ENCODE results near the gene JARID2.

JARID2 gene

DNA sequence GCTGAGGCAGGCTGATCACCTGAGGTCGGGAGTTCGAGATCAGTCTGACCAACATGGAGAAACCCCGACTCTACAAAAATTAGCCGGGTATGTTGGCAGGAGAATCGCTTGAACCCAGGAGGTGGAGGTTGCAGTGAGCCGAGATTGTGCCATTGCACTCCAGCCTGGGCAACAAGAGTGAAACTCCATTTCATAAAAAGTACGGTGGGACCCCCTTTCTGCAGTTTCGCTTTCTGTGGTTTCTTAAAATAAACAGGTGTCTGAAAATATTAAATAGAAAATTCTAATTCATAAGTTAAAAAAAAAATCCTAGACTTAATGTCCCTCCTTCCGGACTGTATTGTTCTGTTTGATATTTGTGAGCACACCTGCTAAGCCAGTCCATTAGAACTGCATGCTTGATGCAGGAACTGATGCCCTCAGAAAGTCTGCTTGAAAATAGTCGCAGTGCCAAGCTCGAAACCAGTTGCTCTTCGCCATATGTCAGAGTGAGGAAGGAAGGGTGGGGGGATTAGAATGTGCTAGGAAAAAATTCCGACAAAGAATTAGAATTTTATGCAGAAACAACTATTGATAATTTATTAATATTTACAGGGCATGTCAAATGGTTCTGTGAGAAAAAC, 85.9 kb downstream of the JARID2 start:
- H3K27me3 Mint-ChIP-seq: no peaks in the 10 kb centered on the region
- peak overlapping the region; percentile 54 for H3K4me3 Mint-ChIP-seq
- H3K27ac Mint-ChIP-seq: peak overlapping the region; percentile 46
- peaks cover 91% of the 10 kb centered on the region for H3K4me1 Mint-ChIP-seq (ENCODE audit: low read depth)
- no peaks in the 10 kb centered on the region for H3K9me3 Mint-ChIP-seq (ENCODE audit: low read depth)
- H3K36me3 Mint-ChIP-seq: no peaks in the 10 kb centered on the region

DNA sequence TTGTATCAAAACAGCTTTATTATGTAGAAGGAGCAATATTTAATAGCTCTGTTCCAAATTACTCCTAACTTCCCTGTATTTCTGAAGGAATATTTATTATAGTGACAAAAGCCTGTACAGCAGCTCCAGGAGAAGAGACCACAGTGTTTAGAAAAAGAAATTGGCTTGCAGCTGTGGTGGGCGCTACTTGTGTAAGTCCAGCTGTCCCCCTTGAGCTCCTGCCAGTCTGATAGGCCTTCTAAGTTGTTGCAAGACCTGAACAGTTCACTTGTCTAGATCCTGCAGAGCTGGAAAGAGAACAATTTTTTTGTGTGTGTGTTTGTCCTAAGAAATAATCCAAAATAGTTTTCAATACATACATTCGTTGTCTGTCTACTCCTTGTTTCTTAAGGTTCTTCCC, 86.6 kb downstream of the JARID2 start:
- Mint-ChIP-seq H3K4me1 (ENCODE audit: low read depth) (peaks cover 91% of the 10 kb centered on the region), H3K4me3 (no peak overlapping the region), H3K27me3 (no peaks in the 10 kb centered on the region), H3K27ac (no peak overlapping the region), H3K9me3 (ENCODE audit: low read depth) (no peaks in the 10 kb centered on the region), H3K36me3 (no peaks in the 10 kb centered on the region)

DNA sequence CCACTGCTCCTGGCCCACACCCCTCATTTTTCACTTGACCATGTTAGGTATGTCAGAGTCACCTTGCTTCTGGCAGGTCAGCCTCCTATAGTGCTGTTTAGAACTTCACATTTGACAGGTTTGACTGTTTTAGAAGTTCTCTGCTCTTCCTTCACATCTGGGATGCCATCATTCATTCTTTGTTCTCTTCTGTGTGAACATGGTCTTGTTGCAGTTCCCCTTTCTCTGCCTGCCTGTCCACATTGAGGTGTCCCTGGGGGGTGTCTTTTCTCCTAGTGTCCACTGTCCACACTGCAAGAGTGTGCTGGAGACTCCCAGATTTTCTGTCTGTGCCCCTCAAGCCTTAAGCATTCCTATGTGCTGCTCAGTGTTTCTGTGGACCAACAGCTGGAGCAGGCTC, 89.5 kb downstream of the JARID2 start:
- Mint-ChIP-seq H3K36me3 (no peaks in the 10 kb centered on the region), H3K27ac (no peak overlapping the region), H3K4me3 (no peak overlapping the region), H3K9me3 (ENCODE audit: low read depth) (no peaks in the 10 kb centered on the region), H3K4me1 (ENCODE audit: low read depth) (peaks cover 84% of the 10 kb centered on the region), H3K27me3 (no peaks in the 10 kb centered on the region)

DNA sequence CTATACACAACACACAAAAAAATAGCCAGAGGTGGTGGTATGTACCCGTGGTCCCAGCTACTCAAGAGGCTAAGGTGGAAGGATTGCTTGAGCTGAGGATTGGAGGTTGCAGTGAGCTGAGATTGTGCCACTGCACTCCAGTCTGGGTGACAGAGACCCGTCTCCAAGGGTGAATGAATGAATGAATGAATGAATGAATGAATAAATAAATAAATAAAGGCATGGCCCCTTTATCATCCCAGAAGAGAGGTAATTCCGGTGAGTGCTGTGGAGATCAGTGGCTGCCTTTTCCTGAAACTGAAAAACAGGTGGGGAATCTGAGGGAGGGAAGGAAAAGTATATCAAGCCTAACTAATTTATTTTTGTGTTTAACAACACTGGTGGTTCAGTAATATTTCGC, 90.0 kb downstream of the JARID2 start:
- Mint-ChIP-seq H3K9me3 (ENCODE audit: low read depth) (no peaks in the 10 kb centered on the region), H3K4me1 (ENCODE audit: low read depth) (peaks cover 84% of the 10 kb centered on the region), H3K36me3 (no peaks in the 10 kb centered on the region), H3K27me3 (no peaks in the 10 kb centered on the region), H3K27ac (no peak overlapping the region), H3K4me3 (no peak overlapping the region)

DNA sequence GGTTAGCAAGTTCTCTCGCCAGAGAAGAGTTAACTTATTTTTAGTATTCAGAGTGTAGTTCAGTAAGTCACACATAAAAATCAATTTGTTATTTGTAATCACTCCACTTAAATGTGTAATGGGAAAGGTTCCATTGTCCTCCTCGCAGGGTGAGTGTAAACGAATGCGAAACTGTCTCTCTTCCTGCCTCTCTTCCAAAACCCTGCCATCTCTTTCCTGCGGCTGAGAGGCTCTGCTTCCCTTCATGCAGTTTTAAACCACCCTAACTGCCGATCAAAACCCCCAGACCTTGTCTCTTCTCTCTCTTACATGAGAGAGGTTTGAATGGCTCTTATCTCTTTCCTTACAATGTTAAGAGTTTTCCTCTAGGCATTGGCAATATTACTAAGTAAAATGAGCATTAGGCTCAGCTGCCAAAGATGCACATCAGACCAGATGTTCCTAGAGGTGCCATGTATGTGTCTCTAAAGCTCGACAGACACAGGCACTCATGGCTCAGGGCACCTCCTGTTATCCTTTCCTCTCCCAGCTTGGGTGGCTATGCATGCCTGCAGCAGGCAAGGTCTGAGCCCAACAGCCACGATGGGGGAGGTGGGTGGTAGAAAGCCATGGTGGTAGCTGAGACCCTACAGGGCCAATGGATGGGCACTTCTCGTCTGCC, 91.2 kb downstream of the JARID2 start:
- Mint-ChIP-seq H3K27ac (peak overlapping the region; percentile 76), H3K27me3 (no peaks in the 10 kb centered on the region), H3K4me1 (ENCODE audit: low read depth) (peaks cover 86% of the 10 kb centered on the region), H3K36me3 (no peaks in the 10 kb centered on the region), H3K9me3 (ENCODE audit: low read depth) (no peaks in the 10 kb centered on the region), H3K4me3 (peak overlapping the region; percentile 3)

DNA sequence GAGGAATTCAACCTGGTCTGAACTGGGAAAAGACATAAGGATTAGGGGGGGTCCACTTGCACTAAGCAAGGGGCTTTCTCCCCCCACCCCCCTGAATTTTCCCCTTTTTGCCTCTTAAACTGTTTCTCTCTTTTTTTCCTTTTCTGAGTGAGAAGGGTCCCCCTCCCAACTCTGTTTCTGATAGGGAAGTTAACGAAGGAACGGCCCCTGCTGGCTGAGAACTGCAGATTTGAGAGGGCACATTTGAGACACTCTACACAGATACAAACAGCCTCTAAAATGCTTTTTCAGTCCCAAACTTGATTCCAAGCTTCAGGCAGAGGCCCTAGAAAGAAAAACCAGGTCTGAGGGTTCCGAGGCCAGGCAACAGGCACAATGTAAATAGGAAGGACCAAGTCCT, 91.7 kb downstream of the JARID2 start:
- peak overlapping the region; percentile 76 for H3K27ac Mint-ChIP-seq
- no peaks in the 10 kb centered on the region for H3K36me3 Mint-ChIP-seq
- H3K27me3 Mint-ChIP-seq: no peaks in the 10 kb centered on the region
- no peaks in the 10 kb centered on the region for H3K9me3 Mint-ChIP-seq (ENCODE audit: low read depth)
- peaks cover 85% of the 10 kb centered on the region for H3K4me1 Mint-ChIP-seq (ENCODE audit: low read depth)
- H3K4me3 Mint-ChIP-seq: no peak overlapping the region

DNA sequence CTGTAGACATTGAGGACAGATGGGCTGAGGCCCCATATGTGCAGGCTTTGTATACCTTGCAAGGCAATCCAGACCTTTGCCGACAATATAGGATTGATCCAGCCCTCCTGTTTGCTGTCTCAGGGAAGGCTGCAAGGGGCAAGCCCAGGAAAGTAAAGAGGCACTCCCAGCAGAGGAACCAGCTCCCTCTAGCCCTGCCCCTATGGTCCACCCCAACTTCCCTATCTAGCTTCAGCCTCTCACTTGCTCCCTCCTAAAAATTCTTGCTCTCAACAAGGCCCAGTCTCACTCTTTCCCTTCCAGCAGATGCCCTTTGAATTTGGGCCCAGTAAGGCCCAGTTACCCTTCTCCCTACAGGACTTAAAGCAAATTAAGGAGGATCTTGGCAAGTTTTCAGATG, 92.6 kb downstream of the JARID2 start:
- Mint-ChIP-seq H3K9me3 (ENCODE audit: low read depth) (no peaks in the 10 kb centered on the region), H3K36me3 (no peaks in the 10 kb centered on the region), H3K4me1 (ENCODE audit: low read depth) (peaks cover 87% of the 10 kb centered on the region), H3K27me3 (no peaks in the 10 kb centered on the region), H3K4me3 (no peak overlapping the region), H3K27ac (peak overlapping the region; percentile 82)

DNA sequence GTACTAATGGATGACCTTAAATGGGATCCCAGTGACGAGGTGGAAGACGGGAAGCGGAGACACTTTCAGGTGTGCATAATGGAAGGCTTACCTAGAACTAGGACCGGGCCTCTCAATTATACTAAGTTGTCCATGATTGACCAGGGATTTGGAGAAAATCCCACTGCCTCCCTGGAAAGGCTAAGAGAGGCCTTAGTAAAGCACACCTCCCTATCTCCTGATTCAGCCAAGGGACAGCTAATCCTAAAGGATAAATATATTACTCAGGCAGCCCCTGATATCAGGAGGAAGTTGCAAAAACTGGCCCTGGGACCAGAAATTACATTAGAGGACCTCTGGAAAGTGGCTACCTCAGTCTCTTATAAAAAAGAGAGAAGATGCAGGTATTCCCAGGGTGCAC, 93.2 kb downstream of the JARID2 start:
- H3K27ac Mint-ChIP-seq: peak overlapping the region; percentile 82
- peaks cover 87% of the 10 kb centered on the region for H3K4me1 Mint-ChIP-seq (ENCODE audit: low read depth)
- no peak overlapping the region for H3K4me3 Mint-ChIP-seq
- no peaks in the 10 kb centered on the region for H3K36me3 Mint-ChIP-seq
- H3K9me3 Mint-ChIP-seq (ENCODE audit: low read depth): no peaks in the 10 kb centered on the region
- H3K27me3 Mint-ChIP-seq: no peaks in the 10 kb centered on the region

DNA sequence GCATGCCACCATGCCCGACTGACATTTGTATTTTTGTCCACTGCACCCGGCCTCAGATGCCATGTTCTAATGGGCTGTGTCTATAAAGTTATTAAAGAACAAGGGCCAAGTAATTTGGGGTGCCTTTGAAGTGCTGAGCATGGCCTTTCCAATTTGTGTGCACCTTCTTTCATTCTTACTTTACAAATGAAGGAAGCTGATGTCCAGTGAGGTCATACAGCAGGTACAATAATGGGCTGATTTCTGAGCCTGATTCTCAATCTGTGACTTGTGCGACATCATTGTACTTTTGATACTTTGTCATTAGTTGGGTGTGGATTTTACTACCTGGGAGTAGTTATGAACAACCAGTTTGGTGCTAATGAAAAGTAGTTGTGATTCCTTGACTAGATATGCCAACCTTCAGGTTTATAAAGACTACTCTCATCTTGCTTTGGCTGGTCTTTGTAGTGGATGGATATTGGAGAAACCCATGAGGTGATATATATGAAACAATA, 94.3 kb downstream of the JARID2 start:
- Mint-ChIP-seq H3K4me1 (ENCODE audit: low read depth) (peaks cover 87% of the 10 kb centered on the region), H3K27me3 (no peaks in the 10 kb centered on the region), H3K36me3 (no peaks in the 10 kb centered on the region), H3K4me3 (peak overlapping the region; percentile 76), H3K27ac (peak overlapping the region; percentile 91), H3K9me3 (ENCODE audit: low read depth) (no peaks in the 10 kb centered on the region)

DNA sequence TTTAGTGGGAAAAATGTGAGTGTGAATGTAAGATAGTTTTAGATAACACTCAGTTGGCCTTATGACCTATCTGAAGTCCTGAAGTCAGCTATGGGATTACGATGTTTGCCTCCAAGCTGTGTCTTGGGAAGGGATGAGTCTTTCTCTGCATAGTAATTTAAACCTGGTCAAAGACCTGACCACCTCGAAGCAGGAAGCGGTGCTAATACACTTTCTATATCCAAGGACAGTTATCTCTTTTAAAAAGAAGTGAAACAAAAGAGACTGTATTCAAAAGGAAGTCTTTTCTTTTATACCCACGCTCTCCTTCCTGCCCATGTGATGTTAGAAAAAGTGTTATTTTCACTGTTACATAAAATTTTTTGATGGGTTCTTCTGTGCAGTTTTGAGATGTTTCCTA, 94.9 kb downstream of the JARID2 start:
- Mint-ChIP-seq H3K27ac (peak overlapping the region; percentile 91), H3K36me3 (no peaks in the 10 kb centered on the region), H3K27me3 (no peaks in the 10 kb centered on the region), H3K9me3 (ENCODE audit: low read depth) (no peaks in the 10 kb centered on the region), H3K4me3 (peak overlapping the region; percentile 76), H3K4me1 (ENCODE audit: low read depth) (peaks cover 87% of the 10 kb centered on the region)

DNA sequence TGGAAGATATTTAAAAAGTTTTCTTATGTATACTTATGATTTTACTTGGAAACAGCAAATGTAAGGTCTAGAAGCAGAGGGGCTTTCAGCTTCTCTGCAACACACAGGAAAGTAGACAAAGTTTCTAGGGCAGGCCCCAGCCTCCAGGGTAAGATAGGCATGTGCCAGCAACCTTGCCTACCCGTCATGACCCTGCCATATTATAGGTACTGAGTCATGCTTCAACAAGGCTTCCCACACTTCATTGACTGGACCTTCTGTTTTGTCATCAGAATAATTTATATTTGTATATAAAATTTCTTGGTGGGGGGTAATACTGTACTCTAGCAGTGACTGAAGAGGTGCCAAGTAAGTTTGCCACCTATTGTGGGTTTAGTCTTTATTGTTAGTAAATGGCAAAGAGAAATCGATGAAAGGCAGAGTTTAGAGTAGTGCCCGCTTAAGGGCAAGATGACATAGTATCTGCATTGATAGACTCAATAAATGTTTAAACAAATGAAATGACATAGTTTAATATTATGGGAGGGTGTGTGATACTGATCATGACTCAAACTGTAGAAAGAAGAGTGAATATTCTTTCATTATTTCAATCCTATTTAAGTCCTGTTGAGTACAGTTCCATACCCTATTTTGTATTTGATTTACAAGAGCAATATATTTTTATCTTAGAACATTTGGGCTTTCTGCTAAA, 95.6 kb downstream of the JARID2 start:
- Mint-ChIP-seq H3K4me1 (ENCODE audit: low read depth) (peaks cover 88% of the 10 kb centered on the region), H3K36me3 (no peaks in the 10 kb centered on the region), H3K9me3 (ENCODE audit: low read depth) (no peaks in the 10 kb centered on the region), H3K27ac (peak overlapping the region; percentile 91), H3K27me3 (no peaks in the 10 kb centered on the region), H3K4me3 (peak overlapping the region; percentile 76)

DNA sequence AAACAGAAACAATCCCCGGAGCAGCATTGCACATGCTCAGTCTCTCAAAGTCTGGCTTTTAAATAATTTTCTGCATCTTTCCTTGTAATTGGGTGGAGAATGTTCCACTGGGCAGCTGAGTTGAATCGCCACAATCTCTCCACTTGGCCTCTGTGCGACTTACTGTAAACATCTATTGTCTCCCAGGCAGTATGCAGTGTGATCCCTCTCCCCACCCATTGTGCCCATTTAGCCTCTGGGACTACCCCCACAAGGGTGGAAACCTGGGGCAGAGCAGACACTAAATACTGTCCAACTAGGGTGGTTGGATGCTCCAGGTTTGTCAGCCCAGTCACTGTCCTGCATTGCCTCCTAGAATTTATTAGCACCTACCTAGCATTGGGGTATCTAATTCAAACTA, 96.2 kb downstream of the JARID2 start:
- no peaks in the 10 kb centered on the region for H3K27me3 Mint-ChIP-seq
- no peaks in the 10 kb centered on the region for H3K9me3 Mint-ChIP-seq (ENCODE audit: low read depth)
- H3K4me1 Mint-ChIP-seq (ENCODE audit: low read depth): peaks cover 88% of the 10 kb centered on the region
- peak overlapping the region; percentile 50 for H3K4me3 Mint-ChIP-seq
- H3K27ac Mint-ChIP-seq: peak overlapping the region; percentile 85
- no peaks in the 10 kb centered on the region for H3K36me3 Mint-ChIP-seq

DNA sequence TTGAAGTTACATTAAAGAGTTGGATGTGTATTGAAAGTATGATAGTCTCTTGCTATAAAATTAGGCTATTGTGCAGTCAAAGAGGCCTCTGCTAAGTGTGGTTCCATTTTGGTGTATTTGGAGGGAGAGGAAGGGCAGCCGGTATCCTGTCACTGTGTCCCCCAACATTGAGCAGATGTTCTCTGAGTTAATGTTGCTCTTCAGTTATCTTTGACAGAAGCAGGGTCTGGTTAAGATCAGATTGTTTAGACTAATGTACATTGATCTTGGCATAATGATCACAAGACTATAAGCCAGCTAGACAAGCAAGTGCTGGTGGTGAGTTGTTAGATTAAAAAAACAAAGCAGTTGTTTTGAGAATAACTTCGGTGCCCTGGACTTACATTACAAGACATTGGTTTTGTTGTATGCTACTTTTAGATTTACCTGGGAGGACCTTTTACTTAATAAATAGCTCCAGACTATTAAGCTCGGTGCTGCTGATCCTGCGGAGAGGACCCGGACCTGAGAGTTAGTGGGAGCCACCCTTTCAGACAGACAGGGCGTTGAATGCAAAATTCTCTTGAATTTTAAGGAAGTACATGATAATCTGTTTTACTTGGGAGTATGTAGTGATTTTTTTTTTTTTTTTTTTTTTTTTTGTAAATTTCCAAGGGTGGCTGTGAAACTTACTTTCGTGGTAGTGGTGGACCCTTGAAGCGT, 97.8 kb downstream of the JARID2 start:
- Mint-ChIP-seq H3K4me1 (ENCODE audit: low read depth) (peaks cover 86% of the 10 kb centered on the region), H3K9me3 (ENCODE audit: low read depth) (no peaks in the 10 kb centered on the region), H3K27me3 (no peaks in the 10 kb centered on the region), H3K27ac (peak overlapping the region; percentile 89), H3K36me3 (no peaks in the 10 kb centered on the region), H3K4me3 (peak overlapping the region; percentile 67)

DNA sequence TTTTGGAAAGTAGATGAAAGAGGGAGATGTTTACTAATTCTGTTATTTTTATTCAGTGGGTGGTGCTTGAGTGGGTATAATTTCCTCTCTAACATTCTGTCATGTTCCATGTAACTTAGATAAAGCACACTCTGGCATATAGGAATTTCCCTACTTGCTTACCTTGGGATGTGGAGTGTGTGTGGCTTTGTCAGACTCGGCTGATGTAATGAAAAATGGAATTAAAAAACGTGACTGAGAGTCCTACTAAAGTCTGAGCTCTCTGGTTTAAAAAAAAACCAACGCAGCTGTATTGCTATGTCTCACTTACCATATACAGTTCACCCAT, 98.3 kb downstream of the JARID2 start:
- peak overlapping the region; percentile 61 for H3K27ac Mint-ChIP-seq
- no peaks in the 10 kb centered on the region for H3K36me3 Mint-ChIP-seq
- no peaks in the 10 kb centered on the region for H3K27me3 Mint-ChIP-seq
- H3K4me1 Mint-ChIP-seq (ENCODE audit: low read depth): peaks cover 88% of the 10 kb centered on the region
- H3K9me3 Mint-ChIP-seq (ENCODE audit: low read depth): no peaks in the 10 kb centered on the region
- peak overlapping the region; percentile 47 for H3K4me3 Mint-ChIP-seq

DNA sequence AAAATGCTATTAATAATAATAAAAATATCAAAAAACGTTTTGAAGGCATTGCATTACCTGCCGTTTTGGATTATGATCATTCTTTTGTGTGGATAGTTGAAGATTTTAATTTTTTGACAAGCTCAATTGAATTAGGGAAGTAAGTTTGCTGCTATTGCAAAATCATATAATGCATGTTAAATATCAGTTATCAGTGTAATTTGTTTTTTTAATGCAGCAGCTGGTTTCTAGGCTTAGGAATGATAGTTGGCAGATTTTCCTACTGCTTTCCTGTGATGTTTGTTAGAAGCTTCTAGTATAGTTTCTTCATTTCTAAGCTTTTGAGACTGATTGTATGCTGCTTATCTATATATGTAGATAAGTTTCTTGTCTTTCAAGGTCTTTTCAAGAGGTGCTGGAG, 99.0 kb downstream of the JARID2 start:
- no peak overlapping the region for H3K27ac Mint-ChIP-seq

More for the DNA sequence above, 99.0 kb downstream of the JARID2 start:
- Mint-ChIP-seq H3K27me3 (no peaks in the 10 kb centered on the region), H3K4me1 (ENCODE audit: low read depth) (peaks cover 91% of the 10 kb centered on the region), H3K9me3 (ENCODE audit: low read depth) (no peaks in the 10 kb centered on the region), H3K4me3 (no peak overlapping the region), H3K36me3 (no peaks in the 10 kb centered on the region)

Data from activated naive CD8-positive, alpha-beta T cell (primary cell).